Smooth muscle cell (in vitro differentiated cells): ENCODE data around the gene SRSF2. TPM values are rescaled to one million over a fixed set of nuclear protein-coding genes. Genes with fewer than 3 reads are reported as not detected.

Experiments used
- DNase-seq: peaks from one replicate; lab custom pipeline; 2025; ENCODE audit not compliant: unreplicated experiment; lab: John Stamatoyannopoulos, UW
- H2AFZ ChIP-seq: fragments of 200-600 bp; sonication (generic); 2 replicates; pipeline ENCODE4 v1.6.0; 2016; ENCODE audit warnings: antibody characterized with exemption, low read depth, mild to moderate bottlenecking
- H3F3A ChIP-seq: fragments of 200-600 bp; sonication (generic); 2 replicates; pipeline ENCODE4 v1.6.0; 2017; ENCODE audit warnings: antibody characterized with exemption, low read depth
- H3K27ac ChIP-seq: fragments of 200-600 bp; sonication (generic); 2 replicates; pipeline ENCODE4 v1.5.1; 2016; ENCODE audit warnings: low read depth, mild to moderate bottlenecking
- H3K27me3 ChIP-seq: fragments of 200-600 bp; sonication (generic); 2 replicates; pipeline ENCODE4 v1.6.1; 2016; ENCODE audit warnings: low read depth, mild to moderate bottlenecking
- H3K36me3 ChIP-seq: fragments of 200-600 bp; sonication (generic); 2 replicates; pipeline ENCODE4 v1.5.1; 2016; ENCODE audit warnings: low read depth
- H3K4me1 ChIP-seq: fragments of 200-600 bp; sonication (generic); 2 replicates; pipeline ENCODE4 v1.5.1; 2016; ENCODE audit warnings: low read depth
- H3K4me2 ChIP-seq: fragments of 200-600 bp; sonication (generic); 2 replicates; pipeline ENCODE4 v1.6.0; 2016; ENCODE audit warnings: mild to moderate bottlenecking
- H3K4me3 ChIP-seq: fragments of 200-600 bp; sonication (generic); 2 replicates; pipeline ENCODE4 v1.5.1; 2016; ENCODE audit warnings: mild to moderate bottlenecking
- H3K79me2 ChIP-seq: fragments of 200-600 bp; sonication (generic); 2 replicates; pipeline ENCODE4 v1.6.0; 2016; ENCODE audit warnings: low read depth, mild to moderate bottlenecking
- H3K9ac ChIP-seq: fragments of 200-600 bp; sonication (generic); 2 replicates; pipeline ENCODE4 v1.6.0; 2016; ENCODE audit warnings: low read depth
- H3K9me3 ChIP-seq: fragments of 200-600 bp; sonication (generic); replicated peaks from 2 replicates; pipeline ENCODE4 v1.5.1; 2016; ENCODE audit warnings: low read depth
- H4K20me1 ChIP-seq: fragments of 200-600 bp; sonication (generic); 2 replicates; pipeline ENCODE4 v1.6.0; 2016; ENCODE audit warnings: low read depth
- CTCF ChIP-seq: fragments of 200-600 bp; sonication (generic); IDR thresholded peaks from 2 replicates; pipeline ENCODE4 v1.5.1; 2017; ENCODE audit warnings: borderline replicate concordance, mild to moderate bottlenecking, antibody characterized with exemption; ENCODE audit not compliant: insufficient read depth, poor library complexity, severe bottlenecking
- WGBS: methylation state at CpG from one replicate; pipeline ENCODE4 v1.1.7; 2016; ENCODE audit warnings: low lambda C conversion rate; 5-methylcytosine and 5-hydroxymethylcytosine counted together
- polyA plus RNA-seq: library from polyadenylated mRNA; unstranded; fragments of >200 nt; fragmentation: Nextera tagmentation; extraction: Ambion mirVana; gene quantifications from 2 replicates; pipeline ENCODE4 v1.2.1, GENCODE V29; 2016
- total RNA-seq: library from RNA; depleted of rRNA; stranded (reverse); fragments of >200 nt; gene quantifications from 2 replicates; pipeline ENCODE4 v1.2.3, GENCODE V29; 2014

SRSF2 gene
- total and polyA plus RNA-seq, 2 experiments from 2014 or later: 109 to 166 TPM

DNA sequence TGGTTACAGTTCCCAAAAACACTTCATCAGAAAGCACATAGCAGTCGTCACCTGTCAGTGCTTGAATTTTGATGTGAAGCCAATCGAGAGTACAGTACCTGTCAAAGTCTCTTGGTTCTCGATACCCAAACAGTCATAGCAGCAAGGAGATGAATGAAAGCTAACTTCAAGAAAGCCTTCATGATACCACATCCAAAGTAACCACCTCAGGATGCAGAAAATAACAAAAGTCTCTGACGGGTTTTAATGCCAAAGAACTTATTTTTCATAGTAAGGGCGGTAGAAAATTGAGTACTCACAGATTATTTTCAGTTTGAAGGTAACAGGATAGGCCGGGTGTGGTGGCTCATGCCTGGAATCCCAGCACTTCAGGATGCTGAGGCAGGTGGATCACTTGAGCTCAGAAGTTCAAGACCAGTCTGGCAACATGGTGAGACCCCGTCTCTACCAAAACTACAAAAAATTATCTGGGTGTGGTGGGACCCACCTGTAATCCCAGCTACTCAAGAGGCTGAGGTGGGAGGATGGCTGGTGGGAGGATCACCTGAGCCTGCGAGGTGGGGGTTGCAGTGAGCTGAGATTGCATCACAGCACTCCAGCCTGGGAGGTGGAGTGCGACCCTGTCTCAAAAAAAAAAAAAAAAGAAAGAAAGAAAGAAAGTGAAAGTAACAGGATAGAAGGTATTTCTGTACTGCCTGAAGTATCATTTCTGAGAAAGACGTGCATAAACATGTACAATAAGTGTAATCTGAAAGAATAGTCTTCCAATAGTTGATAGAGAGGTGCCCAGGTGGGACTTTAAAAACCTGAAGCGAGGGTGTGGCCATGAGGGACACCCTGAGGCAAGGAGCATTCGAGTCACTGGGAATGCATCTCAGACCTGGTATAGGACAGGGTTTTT is 16.2 kb upstream of the SRSF2 start:
- H3K36me3 ChIP-seq: no peaks in the 10 kb centered on the region
- no peaks in the 10 kb centered on the region for H3F3A ChIP-seq
- no peak overlapping the region for H3K9ac ChIP-seq
- no peak overlapping the region for H3K27ac ChIP-seq
- no peaks in the 10 kb centered on the region for H3K27me3 ChIP-seq
- DNase-seq: no peak
- no peaks in the 10 kb centered on the region for H3K9me3 ChIP-seq
- TF ChIP-seq CTCF: no peak
- 92% methylated on average over 12 of the region's 12 CpGs for WGBS
- H4K20me1 ChIP-seq: no peaks in the 10 kb centered on the region
- H3K4me2 ChIP-seq: no peak overlapping the region
- no peaks in the 10 kb centered on the region for H3K4me1 ChIP-seq
- no peak overlapping the region for H2AFZ ChIP-seq
- no peak overlapping the region for H3K4me3 ChIP-seq
- peaks cover 5% of the 10 kb centered on the region for H3K79me2 ChIP-seq

GRCh38 chr17:76752006-76752405 is 14.9 kb upstream of the SRSF2 start:
- no peaks in the 10 kb centered on the region for H3F3A ChIP-seq
- H3K4me2 ChIP-seq: no peak overlapping the region
- no peak overlapping the region for H2AFZ ChIP-seq
- H3K4me1 ChIP-seq: no peaks in the 10 kb centered on the region
- H3K4me3 ChIP-seq: no peak overlapping the region
- no peak overlapping the region for H3K27ac ChIP-seq
- H4K20me1 ChIP-seq: no peaks in the 10 kb centered on the region
- H3K79me2 ChIP-seq: peaks cover 5% of the 10 kb centered on the region
- no peak for DNase-seq
- no peak overlapping the region for H3K9ac ChIP-seq
- H3K9me3 ChIP-seq: no peaks in the 10 kb centered on the region
- no peaks in the 10 kb centered on the region for H3K36me3 ChIP-seq
- 93% methylated on average over 4 of the region's 4 CpGs for WGBS
- no peaks in the 10 kb centered on the region for H3K27me3 ChIP-seq
- TF ChIP-seq CTCF: no peak

DNA sequence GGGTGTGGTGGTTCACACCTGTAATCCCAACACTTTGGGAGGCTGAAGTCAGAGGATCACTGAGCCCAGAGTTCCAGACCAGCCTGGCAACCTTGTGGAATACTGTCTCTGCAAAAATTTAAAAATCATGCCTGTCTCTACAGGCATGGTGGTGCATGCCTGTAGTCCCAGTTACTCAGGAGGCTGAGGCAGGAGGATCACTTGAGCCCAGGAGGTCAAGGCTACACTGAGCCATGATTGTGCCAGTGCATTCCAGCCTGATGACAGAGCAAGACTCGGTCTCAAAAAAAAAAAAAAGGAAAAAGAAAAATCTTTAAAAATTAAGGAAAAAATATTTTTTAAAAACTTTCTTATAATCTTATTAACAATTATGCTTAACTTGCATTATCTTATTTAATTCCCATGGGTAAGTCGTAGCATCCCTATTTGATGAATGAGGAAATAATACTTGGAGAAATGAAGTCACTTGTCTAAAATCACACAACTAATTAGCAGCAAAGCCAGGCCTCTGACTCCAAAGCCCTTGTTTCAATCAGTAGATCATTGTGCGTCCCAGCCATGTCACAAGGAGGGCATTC is 14.4 kb upstream of the SRSF2 start:
- Histone ChIP-seq H3K36me3 (no peaks in the 10 kb centered on the region), H2AFZ (no peak overlapping the region), H3K9me3 (no peaks in the 10 kb centered on the region), H3K27ac (no peak overlapping the region), H3F3A (no peaks in the 10 kb centered on the region), H3K4me1 (no peaks in the 10 kb centered on the region), H3K4me3 (no peak overlapping the region), H3K79me2 (peaks cover 5% of the 10 kb centered on the region), H3K27me3 (no peaks in the 10 kb centered on the region), H3K9ac (no peak overlapping the region), H4K20me1 (no peaks in the 10 kb centered on the region), H3K4me2 (no peak overlapping the region)
- no peak for TF ChIP-seq CTCF
- WGBS: 96% methylated on average over 3 of the region's 3 CpGs
- DNase-seq: no peak
